HG03457 (cell line): ENCODE results near the gene DHRS7.

Experiments used
- ATAC-seq: cut with Tn5 transposase; IDR thresholded peaks from one replicate; pipeline ENCODE4 v1.9.1; 2021; ENCODE audit warnings: moderate number of reproducible peaks; ENCODE audit not compliant: unreplicated experiment

The DHRS7 gene

GRCh38 chr14:60184905-60185555 lies 19.8 kb upstream of the DHRS7 start:
- no peak for ATAC-seq

- ATAC-seq: no peak
Measured at GRCh38 chr14:60184146-60184904, 19.1 kb upstream of the DHRS7 start.

GRCh38 chr14:60183741-60184140 lies 18.5 kb upstream of the DHRS7 start:
- ATAC-seq: no peak

DNA sequence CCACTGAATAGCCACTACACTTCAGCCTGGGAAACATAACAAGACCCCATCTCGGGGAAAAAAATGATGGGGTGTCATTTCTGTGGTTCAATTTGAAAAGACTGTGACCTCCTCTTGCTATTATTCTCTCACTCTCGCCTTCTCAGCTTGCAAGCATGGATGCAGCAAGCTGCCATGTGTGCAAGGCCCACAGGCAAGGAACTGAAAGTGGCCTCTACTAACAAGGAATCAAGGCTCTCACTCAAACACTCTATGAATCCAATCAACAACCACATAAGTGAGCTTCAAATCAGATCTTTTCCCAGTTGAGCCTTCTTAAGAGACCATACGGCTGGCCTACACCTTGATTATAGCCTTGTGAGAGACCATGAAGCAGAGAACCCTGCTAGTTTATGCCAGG lies 17.9 kb upstream of the DHRS7 start:
- ATAC-seq: no peak

DNA sequence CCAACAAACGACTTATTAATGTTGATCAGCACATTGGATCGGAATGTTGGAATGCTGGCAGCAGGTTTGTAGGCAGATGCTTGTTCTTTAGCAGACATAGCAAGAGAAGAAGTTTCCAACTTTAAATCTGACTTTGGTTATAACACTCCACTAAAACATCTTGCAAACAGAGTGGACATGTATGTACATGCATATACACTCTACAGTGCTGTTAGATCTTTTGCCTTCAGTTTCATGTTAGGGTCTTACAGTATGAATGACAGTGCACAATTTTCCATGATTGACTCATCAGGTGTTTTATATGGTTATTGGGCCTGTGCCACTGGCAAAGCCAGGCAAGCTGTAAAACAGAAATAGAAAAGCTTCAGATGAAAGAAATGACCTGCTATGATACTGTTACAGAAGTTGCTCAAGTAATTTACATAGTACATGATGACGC lies 14.3 kb upstream of the DHRS7 start:
- no peak for ATAC-seq

DNA sequence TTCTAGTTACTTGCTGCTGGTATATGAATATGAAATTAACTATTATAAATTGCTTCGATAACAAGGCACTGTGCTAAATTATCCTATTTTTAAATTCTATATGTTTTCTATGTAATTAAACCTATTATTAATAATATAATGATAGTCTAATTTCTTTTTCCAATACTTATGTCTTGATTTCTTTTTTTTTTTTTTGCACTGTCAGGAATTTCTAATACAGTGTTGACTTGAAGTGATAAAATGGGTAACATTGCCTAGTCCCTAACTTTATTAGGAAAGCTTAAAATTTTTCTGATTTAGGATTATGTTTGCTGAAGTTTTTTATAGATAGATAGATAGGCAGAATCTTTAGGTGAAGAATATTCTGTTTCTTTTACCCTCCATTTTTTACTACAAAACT lies 13.6 kb upstream of the DHRS7 start:
- no peak for ATAC-seq

DNA sequence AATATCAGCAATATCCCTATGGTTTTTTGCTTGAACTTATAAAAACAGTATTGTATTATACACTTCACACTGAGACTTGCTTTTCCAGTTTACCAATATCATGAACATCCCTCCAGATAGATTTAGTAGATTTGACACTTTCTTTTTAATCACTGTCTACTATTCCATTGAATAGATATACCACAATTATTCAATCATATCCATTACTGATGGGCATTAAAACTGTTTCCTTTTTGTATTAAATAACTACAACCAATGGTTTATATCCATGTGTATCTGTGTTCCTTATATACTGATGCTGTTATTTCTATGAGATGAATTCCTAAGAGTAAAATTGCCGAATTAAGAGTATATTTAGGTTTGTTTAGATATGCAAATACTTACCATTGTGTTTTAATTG lies 13.0 kb upstream of the DHRS7 start:
- no peak for ATAC-seq

GRCh38 chr14:60175255-60175902 lies 10.2 kb upstream of the DHRS7 start:
- ATAC-seq: no peak

DNA sequence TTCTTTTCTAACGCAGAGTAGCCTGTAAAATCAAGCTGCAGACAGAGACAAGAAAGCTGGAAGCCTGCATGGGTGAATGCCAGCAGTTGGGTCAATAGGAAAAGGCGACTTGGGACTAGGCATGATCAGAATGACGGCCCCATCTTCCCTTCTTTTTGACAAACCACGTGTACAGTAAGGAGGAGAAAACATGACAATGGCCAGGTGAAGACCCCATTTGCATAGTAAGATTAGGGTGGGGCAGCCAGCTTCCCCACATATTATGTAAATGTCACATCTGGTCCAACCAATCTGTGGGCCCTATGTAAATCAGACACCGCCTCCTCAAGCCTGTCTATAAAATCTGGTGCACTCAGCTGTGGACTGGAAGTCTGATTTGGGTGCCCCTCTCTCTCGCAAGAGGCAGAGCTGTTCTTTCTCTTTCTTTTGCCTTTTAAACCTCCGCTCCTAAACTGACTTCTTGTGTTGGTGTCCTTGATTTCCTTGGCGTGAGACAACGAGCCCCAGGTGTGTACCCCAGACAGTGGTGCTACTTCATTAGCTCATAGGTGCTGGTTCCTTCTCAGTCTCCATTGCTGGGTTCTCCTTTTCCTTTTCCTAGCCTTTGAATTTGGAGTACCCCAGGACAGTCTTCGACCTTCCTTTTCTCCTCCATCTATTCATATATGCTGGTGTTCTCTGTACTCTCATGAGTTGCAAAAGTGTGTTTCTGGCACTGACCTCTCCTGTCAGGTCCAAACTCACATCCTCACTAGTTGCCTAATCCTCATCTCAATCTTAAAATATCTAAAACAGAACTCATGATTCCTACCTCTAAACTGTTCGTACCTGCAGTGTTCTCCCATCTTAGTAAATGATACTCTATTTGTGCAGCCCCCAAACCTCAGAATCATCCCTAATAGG lies 9.4 kb upstream of the DHRS7 start:
- no peak for ATAC-seq

GRCh38 chr14:60171690-60172089 lies 6.5 kb upstream of the DHRS7 start:
- no peak for ATAC-seq

- ATAC-seq: no peak
Measured at GRCh38 chr14:60170948-60171347, 5.8 kb upstream of the DHRS7 start.

DNA sequence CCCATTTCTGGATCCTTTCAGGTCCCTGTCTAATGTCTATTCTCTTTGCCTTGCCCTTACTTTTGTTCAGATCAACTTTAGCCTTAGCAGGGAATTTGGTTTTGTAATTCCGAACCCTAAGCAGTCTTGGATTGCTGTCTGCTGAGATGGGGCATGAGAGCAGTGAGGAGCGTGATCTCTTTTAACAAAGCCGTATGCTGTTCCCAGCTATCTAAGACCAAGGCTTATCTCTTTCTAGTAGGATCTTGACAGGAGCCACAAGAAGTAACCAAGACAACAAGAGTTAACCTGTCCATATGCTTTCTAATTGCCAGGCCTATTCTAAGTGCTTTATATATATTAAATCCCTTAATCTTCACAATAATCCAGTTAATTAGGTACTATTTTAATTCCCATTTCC lies 4.5 kb upstream of the DHRS7 start:
- no peak for ATAC-seq

DNA sequence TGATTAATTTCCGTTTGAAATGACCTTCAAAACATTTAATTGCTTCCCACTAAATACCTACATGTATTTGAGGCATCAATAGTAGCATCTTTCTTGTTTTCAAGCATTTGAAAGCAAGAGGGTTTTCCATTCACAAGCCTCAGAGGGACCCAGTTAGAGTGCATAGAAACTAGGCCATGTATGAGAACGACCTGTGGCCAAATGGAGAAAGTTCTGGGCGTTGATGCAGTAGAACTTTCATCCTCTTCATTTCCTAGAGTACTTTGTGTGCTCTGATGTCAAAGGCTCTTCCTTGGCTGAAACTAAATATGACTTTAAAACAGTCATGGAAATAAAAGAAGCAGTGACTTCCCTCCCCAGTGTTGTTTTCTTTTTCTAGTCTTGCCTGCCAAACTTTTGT lies 944 bp upstream of the DHRS7 start:
- ATAC-seq: no peak

DNA sequence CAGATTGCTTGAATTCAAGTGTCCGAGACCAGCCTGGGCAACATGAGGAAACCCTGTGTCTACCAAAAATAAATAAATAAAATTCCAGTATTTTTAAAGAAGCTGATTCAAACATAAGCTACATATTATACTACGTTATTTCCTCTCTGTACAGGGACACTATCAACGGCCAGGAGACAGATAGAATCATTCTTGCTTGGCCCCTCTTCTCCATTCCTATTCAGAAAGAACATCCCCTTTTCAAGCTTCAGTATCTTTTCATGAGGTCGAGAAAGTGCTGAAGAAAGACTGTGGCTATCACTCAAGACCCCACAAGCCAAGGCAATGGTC lies 314 bp upstream of the DHRS7 start:
- peak; percentile 4 for ATAC-seq

- no peak for ATAC-seq
Measured at GRCh38 chr14:60164404-60164711, 840 bp downstream of the DHRS7 start.

GRCh38 chr14:60163693-60164092 lies 1.5 kb downstream of the DHRS7 start:
- ATAC-seq: no peak

- ATAC-seq: no peak
Measured at GRCh38 chr14:60161196-60162107, 3.7 kb downstream of the DHRS7 start.

DNA sequence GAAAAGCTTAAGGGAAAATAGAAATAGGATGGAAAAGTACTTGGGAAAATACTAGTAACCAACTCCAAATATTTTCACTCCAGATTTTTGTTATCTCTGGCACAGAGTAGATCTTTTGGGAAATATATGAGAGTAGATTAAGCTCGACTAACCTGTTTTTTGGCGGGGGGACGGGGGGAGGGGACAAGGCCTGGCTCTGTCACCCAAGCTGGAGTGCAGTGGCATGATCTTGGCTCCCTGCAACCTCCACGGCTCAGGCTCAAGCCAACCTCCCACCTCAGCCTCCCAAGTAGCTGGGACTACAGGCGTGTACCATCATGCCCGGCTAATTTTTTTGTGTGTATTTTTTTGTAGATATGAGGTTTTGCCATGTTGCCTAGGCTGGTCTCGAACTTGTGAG lies 4.8 kb downstream of the DHRS7 start:
- ATAC-seq: no peak

GRCh38 chr14:60154671-60155070 lies 10.5 kb downstream of the DHRS7 start:
- no peak for ATAC-seq

- ATAC-seq: no peak
Measured at GRCh38 chr14:60153991-60154390, 11.2 kb downstream of the DHRS7 start.
